HUDEP-2 (cell line): ENCODE results near the gene MAPK8IP2.
A peak's percentile ranks its signal among the peaks of the same experiment; 100 is the strongest.
"Not testable (repeated sequence)": the region's sequence is repeated elsewhere in the genome, so short reads cannot be mapped to it uniquely, and the experiment has no call there.

ENCODE experiments used
- DNase-seq, 76 experiments: peaks; one replicate each; lab custom pipeline; 2025; ENCODE audit not compliant: unreplicated experiment in 76 of 76; lab: John Stamatoyannopoulos, UW

MAPK8IP2 gene

DNA sequence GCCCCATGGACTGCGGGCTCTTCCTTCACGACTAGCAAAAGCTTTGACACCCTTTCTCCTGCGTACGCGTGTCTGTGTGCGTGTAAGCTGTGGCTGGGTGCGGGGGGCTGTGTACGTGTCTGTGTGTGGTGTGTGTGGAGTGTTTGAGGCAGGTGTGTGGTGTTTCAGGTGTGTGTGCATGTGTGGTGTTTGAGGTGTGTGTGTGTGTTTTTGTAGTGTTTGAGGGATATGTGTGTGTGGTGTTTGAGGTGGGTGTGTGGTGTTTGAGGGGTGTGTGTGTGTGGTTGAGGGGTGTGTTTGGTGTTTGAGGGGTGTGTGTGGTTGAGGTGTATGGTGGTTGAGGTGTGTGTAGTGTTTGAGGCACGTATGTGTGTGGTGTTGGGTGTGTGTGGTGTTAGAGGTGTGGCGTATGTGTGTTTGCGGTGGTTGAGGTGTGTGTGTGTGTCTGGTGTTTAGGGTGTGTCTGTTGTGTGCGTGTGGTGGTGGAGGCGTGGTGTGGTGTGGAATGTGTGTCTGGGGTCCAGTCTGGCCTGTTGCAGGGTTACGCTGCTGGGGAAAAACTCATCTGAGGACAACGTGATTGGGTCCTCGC lies 28.0 kb downstream of the MAPK8IP2 start:
- DNase-seq: no peak

GRCh38 chr22:50630376-50630775 lies 29.8 kb downstream of the MAPK8IP2 start:
- peak in 50 of 76 experiments; percentile 8 to 74 (median 33) for DNase-seq

DNA sequence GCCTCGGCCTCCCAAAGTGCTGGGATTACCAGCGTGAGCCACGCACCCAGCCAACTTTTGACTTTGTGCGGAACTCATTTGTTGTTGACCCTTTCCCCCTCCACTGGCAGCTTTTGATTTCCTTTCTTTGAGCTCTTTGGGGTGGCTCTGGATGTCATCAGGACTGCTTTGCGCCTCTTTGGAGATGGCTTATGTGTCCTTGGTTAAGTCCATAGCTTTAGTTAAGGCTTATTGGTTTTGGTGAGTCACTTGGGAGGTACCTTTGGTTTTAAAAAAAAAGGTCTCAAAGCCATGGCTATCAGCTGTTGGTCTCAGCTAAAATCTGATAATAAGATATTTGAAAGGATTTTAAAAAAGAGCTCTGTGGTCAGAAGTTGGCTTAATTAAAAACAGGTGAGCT lies 32.5 kb downstream of the MAPK8IP2 start:
- no peak for DNase-seq

- no peak for DNase-seq
Observed at GRCh38 chr22:50633771-50634170, 33.2 kb downstream of the MAPK8IP2 start.

GRCh38 chr22:50635591-50635990 lies 35.0 kb downstream of the MAPK8IP2 start:
- DNase-seq: no peak

- not testable (repeated sequence) for DNase-seq
Observed at GRCh38 chr22:50640296-50640695, 39.7 kb downstream of the MAPK8IP2 start.

GRCh38 chr22:50640857-50641647 lies 40.5 kb downstream of the MAPK8IP2 start:
- DNase-seq: no peak

DNA sequence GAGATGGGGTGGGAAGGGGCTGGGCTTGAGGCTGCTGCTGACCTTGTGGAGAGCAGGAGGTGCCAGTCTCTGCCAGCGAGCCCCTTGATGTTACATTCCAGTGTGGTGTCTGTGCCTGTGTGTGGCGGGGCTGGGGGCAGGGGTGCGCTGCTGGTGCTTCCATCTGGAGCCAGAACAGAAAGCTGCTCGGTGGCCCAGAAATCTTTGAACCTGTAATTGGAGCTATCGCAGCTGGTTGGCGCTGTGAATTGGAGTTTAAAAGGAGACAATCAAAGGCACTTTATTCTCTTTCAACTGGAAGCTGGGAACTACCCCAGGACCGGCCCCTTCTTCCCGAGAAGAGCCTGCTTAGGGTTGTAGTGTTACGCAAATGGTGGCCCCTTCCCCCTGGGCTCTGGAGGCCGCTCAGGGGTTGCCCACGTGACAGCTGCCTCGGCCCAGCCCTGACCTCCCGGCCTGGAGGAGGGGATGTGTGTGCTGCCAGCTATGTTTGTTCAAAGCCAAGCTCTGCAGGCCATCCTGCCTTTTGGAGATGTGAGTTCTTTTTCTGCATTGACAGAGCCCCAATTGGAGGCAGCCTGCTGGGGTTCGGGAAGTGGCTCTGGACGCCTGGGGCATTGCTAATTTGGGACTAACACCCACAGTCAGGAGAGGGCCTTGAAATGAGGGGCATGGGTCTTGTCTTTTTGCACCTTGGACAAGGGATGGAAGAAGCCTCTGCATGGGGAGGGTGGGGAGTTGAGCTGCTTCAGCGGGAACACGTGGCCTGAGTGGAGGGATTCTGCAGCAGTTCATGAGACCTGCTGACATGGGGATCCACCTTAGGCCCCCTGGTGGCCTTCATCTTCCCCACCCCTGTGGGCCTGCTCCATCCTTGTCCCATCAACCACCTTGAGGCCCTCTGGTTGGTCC lies 41.4 kb downstream of the MAPK8IP2 start:
- DNase-seq: no peak

- DNase-seq: not testable (repeated sequence)
Observed at GRCh38 chr22:50643021-50643820, 42.6 kb downstream of the MAPK8IP2 start.

- DNase-seq: not testable (repeated sequence)
Observed at GRCh38 chr22:50643821-50644101, 43.2 kb downstream of the MAPK8IP2 start.

GRCh38 chr22:50653256-50653655 lies 52.7 kb downstream of the MAPK8IP2 start:
- no peak for DNase-seq

GRCh38 chr22:50654664-50655063 lies 54.1 kb downstream of the MAPK8IP2 start:
- DNase-seq: not testable (repeated sequence)

DNA sequence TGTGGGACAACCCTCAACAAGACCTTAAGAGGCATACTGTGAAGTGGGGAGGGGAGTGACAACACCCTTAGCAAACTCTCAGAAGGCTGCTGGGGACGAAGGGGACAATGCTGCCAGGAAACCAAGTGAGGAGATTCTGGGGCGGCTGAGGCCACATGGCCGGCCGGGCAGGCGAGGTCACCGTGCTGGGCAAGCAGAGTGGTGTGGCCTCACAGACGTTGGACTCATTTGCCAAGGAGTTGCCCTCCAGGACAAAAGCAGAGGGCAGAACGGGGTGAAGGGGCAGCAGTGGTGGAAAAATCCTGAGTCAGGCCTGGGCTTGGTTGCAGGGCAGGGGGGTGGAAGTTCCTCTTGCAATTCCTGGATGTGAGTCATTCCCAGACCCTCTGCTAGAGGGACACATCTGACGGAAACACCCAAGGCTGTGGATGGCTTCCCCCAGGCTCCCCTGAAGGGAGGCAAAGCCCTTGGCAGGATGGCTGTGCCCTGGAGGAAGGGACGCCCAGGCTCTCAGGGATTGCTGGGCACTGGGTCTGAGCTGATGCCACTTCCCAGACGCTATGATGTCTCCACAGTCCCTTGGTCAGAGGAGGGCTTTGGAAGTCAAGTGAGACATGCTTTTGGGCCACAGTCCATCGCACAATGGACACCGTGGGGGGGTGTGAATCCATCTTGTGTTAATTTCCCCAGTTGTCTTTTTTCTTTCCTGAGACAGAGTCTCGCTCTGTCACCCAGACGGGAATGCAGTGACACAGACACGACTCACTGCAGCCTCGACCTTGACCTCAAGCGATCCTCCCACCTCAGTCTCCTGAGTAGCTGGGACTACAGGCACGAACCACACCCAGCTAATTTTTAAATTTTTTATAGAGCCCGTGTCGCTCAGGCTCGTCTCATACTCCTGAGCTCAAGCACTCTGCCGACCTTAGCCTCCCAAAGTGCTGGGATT lies 55.8 kb downstream of the MAPK8IP2 start:
- DNase-seq: no peak

GRCh38 chr22:50657925-50658324 lies 57.3 kb downstream of the MAPK8IP2 start:
- DNase-seq: no peak

DNA sequence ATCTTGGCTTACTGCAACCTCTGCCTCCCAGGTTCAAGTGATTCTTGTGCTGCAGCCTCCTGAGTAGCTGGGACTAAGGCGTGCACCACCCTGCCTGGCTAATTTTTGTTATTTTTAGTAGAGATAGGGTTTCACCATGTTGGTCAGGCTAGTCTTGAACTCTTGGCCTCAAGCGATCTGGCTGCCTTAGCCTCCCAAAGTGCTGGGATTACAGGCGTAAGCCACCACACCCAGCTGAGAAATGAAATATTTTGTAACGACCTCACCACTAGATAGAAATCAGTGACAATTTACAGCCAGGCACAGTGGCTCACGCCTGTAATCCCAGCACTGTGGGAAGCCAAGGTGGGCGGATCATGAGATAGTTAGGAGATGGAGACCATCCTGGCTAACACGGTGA lies 59.1 kb downstream of the MAPK8IP2 start:
- DNase-seq: not testable (repeated sequence)

- DNase-seq: no peak
Observed at GRCh38 chr22:50660306-50660705, 59.7 kb downstream of the MAPK8IP2 start.
